ENCODE results near the gene AKT2. TPM values are rescaled to one million over a fixed set of nuclear protein-coding genes. Genes with fewer than 3 reads are reported as not detected.

The AKT2 gene
- total RNA-seq, 2 donors from 2014 or later: 131 to 180 TPM

DNA sequence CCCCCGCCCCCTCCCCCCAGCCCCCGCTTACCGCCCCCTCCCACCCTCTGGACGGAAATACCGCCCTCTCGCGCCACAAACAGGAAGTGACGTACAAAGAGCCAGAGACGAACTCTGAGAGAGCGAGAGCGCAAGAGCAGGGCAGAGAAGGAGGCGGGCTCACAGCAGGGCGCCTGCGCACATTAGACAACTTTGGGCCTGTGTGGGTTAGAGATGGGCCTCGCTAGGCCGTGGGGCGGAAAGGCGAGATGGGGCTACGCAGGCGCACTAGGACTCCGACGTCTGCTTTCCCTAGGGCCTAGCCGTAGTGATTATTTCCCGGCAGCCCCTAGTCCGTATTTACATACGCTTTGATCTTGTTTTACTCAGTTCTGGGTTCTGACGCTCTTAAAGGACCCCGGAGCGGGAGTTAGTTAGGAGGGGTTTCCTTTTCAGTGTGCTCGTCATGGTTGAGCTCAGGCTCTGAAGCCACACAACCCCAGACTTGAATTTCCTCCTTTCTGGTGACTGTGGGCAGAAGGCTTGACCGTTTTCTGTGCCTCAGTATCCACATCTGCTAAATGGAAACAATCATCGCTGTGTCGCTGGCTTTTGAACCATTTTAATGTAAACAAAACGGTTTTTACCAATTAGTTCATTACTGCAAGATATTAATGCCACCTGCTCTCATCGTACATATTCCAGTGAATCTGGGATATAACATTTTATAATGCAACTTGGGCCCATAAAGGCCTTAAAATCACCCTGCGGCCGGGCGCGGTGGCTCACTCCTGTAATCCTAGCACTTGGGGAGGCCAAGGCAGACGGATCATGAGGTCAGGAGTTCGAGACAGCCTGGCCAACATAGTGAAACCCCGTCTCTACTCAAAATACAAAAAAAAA, 449 bp upstream of the AKT2 start:
- DNase-seq (ENCODE audit: low spot score) (peak; percentile 99), ATAC-seq (peak; percentile 96 to 98)
- no peaks in the 10 kb centered on the region for H3K27me3 Mint-ChIP-seq
- peak overlapping the region; percentile 95 to 98 for H3K27ac Mint-ChIP-seq
- H3K4me3 Mint-ChIP-seq: peak overlapping the region; percentile 97
- peaks cover 36 to 42% of the 10 kb centered on the region in 2 donors for H3K4me1 Mint-ChIP-seq (ENCODE audit: low read depth in 2 of 2)
- peaks cover 5% of the 10 kb centered on the region for H3K36me3 Mint-ChIP-seq
- H3K9me3 Mint-ChIP-seq: no peaks in the 10 kb centered on the region

- Mint-ChIP-seq H3K27ac (peak overlapping the region; percentile 95 to 97), H3K9me3 (no peaks in the 10 kb centered on the region)
- DNase-seq (ENCODE audit: low spot score): no peak
Observed at GRCh38 chr19:40284251-40284500, 969 bp downstream of the AKT2 start.

DNA sequence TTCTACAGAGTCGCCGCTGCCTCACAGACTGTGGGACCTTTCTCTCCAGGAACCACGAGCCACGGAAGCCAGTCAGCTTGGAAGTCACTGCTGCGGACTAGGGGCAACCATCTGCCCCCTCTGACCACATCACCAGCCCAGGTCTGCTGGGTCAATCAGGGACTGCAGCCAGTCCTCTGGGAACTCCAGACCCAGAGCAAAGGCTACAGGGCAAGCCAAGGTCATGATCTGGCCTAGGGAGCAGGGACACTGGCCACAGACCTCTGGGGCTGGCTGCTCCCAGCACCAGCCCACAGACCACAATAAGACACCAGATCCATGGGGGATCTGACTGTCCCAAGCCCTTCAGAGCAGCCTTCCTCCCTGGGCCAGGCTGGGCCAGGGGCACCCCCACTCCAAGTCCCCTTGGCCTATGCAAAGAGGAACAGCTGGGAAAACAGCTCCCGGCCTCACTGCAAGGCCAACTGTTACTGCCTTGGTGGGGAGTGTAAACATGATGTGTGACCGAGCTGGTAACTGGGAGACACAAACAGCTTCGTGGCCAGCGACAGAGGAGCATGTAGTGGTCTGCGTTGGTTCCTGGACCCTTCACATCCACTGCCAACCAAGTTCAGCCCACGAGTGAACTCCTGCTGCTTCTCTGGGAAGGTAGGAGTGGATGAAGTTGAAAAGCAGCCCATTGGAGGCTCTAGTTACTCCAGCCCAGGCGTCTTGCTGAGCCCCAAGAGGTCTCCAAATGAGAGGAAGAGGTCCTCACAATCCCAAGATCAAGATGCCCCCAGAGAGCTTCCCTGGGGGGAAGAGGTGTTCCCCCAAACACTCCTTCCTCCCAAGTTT, 1.5 kb downstream of the AKT2 start:
- DNase-seq (ENCODE audit: low spot score): no peak
- ATAC-seq: no peak
- Mint-ChIP-seq H3K4me3 (peak overlapping the region; percentile 97), H3K27ac (peak overlapping the region; percentile 95 to 97), H3K4me1 (ENCODE audit: low read depth in 2 of 2) (peaks cover 46 to 52% of the 10 kb centered on the region in 2 donors), H3K36me3 (peaks cover 5% of the 10 kb centered on the region), H3K27me3 (no peaks in the 10 kb centered on the region), H3K9me3 (no peaks in the 10 kb centered on the region)

More at GRCh38 chr19:40284251-40284500, 969 bp downstream of the AKT2 start:
- no peak for ATAC-seq
- Mint-ChIP-seq H3K4me1 (ENCODE audit: low read depth in 2 of 2) (peaks cover 46 to 52% of the 10 kb centered on the region in 2 donors), H3K36me3 (peaks cover 5% of the 10 kb centered on the region), H3K4me3 (peak overlapping the region; percentile 97), H3K27me3 (no peaks in the 10 kb centered on the region)

DNA sequence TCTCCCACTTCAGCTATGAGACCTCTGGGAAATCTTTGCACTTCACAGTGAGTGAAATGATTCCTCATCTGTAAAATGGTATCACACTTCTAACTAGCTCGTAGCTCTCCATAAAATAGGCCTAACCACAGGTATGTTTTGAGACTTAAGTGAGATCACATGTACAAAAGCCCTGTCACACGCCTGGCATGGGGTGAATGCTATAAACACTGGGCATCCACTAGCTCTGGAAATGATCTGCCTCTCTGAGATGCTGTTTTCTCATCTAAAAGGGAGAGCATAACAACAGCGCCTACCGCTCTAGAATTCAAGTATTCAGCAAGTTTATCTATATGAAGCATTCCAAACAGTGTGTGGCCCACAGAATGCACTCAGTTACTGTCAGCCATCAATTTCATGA, 2.2 kb downstream of the AKT2 start:
- Mint-ChIP-seq H3K4me1 (ENCODE audit: low read depth in 2 of 2) (peaks cover 49 to 55% of the 10 kb centered on the region in 2 donors), H3K27me3 (no peaks in the 10 kb centered on the region), H3K36me3 (peaks cover 5% of the 10 kb centered on the region), H3K9me3 (no peaks in the 10 kb centered on the region), H3K27ac (peak overlapping the region; percentile 95 to 97), H3K4me3 (peak overlapping the region; percentile 97)
- DNase-seq (ENCODE audit: low spot score) (no peak), ATAC-seq (no peak)

DNA sequence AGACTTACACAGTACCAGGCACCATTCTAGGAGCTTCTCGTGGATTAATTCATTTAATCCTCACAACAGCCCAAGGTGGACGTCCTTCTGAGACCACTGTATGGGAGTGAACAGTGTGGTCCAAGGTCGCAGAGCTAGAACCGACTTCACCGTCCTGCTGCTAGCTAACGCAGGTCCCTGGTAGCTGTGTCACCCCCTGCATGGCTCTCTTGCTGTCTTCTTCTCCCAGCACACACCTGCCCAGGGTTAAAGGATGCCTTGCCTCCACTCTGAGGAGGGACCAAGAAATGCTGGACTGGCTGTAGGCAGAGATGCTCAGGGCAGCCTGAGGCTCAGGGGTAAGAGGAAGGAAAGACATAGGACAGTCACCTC, 3.0 kb downstream of the AKT2 start:
- peaks cover 57 to 62% of the 10 kb centered on the region in 2 donors for H3K4me1 Mint-ChIP-seq (ENCODE audit: low read depth in 2 of 2)
- no peak overlapping the region for H3K4me3 Mint-ChIP-seq
- DNase-seq (ENCODE audit: low spot score) (no peak), ATAC-seq (no peak)
- H3K9me3 Mint-ChIP-seq: no peaks in the 10 kb centered on the region
- peaks cover 5% of the 10 kb centered on the region for H3K36me3 Mint-ChIP-seq
- no peaks in the 10 kb centered on the region for H3K27me3 Mint-ChIP-seq
- peak overlapping the region; percentile 95 to 97 for H3K27ac Mint-ChIP-seq

DNA sequence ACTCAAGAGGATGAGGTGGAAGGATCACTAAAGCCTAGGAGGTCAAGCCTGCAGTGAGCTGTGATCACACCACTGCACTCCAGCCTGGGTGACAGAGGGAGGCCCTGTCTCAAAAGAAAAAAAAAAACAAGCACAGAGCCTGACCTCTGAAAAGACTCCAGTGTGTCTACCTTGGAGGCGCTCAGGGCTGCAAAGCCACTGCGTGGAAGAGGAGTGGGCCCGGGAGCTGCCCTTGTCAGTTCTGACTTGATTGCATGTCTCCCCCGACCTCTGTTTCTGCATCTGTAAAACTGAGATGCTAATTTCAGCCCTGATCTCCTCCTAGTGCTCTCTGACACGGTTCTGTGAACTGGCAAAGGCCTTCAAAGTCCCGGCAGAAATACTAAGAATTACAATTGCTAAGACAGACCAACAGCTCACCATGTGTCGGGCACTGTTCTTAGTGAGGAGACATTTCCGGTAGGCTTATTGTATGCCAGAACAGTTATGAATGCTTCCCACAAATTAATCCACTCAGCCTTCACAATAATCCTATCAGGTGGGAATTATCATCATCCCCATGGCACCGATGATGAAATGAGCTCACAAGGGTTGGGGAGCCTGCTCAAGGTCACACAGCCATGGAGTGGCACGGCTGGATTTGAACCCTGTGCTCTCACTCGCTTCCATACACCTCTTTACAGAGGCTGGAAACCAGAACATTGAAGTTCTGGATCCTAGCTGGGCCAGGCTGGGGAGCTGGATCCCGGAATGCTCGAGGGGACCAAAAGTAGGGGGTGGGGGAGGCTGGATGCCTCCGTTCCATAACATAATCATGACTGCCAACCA, 3.5 kb downstream of the AKT2 start:
- no peaks in the 10 kb centered on the region for H3K9me3 Mint-ChIP-seq
- no peaks in the 10 kb centered on the region for H3K27me3 Mint-ChIP-seq
- no peak for ATAC-seq
- H3K4me1 Mint-ChIP-seq (ENCODE audit: low read depth in 2 of 2): peaks cover 54 to 60% of the 10 kb centered on the region in 2 donors
- H3K4me3 Mint-ChIP-seq: no peak overlapping the region
- no peak for DNase-seq (ENCODE audit: low spot score)
- peak overlapping the region in 1 of 2 donors; percentile 56 for H3K27ac Mint-ChIP-seq
- H3K36me3 Mint-ChIP-seq: peaks cover 5% of the 10 kb centered on the region

DNA sequence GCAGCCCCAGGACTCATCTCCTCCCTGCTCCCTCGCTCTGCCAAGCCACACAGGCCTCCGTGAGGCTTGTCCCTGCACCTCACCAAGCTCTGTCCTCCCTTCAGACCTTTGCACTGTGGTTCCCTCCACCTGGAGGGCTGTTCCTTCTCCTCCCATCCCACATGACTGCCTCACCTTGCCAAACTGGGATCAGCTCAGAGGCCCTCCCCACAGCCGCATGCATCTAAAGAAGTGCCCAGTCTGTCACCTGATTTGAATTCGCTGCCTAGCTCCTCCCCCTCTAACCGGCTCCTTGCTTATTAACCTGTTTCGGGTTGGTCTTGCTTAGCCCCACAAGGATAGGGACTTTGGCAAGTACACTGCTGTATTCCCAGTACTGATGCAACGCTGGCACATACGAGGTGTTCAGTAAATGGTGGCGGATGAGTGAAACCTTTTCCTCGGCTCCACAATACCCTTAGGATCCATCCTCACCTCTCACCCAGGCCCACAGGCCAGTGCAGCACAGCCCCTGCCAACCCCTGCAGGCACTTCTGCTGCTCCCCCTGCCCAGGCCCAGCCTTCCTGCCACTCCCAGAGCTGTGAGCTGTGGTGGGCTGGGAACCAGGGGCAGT, 4.4 kb downstream of the AKT2 start:
- no peaks in the 10 kb centered on the region for H3K27me3 Mint-ChIP-seq
- peaks cover 5% of the 10 kb centered on the region for H3K36me3 Mint-ChIP-seq
- peak overlapping the region; percentile 56 to 80 for H3K27ac Mint-ChIP-seq
- H3K4me3 Mint-ChIP-seq: peak overlapping the region; percentile 66
- H3K9me3 Mint-ChIP-seq: no peaks in the 10 kb centered on the region
- peaks cover 45 to 58% of the 10 kb centered on the region in 2 donors for H3K4me1 Mint-ChIP-seq (ENCODE audit: low read depth in 2 of 2)
- DNase-seq (ENCODE audit: low spot score): no peak
- ATAC-seq: no peak

- peaks cover 43 to 58% of the 10 kb centered on the region in 2 donors for H3K4me1 Mint-ChIP-seq (ENCODE audit: low read depth in 2 of 2)
- ATAC-seq: peak in 1 of 2 donors; percentile 57
- H3K4me3 Mint-ChIP-seq: peak overlapping the region; percentile 66
- no peak for DNase-seq (ENCODE audit: low spot score)
- no peaks in the 10 kb centered on the region for H3K9me3 Mint-ChIP-seq
- peaks cover 5% of the 10 kb centered on the region for H3K36me3 Mint-ChIP-seq
- no peaks in the 10 kb centered on the region for H3K27me3 Mint-ChIP-seq
- peak overlapping the region; percentile 56 to 80 for H3K27ac Mint-ChIP-seq
Observed at GRCh38 chr19:40279761-40280607, 5.2 kb downstream of the AKT2 start.

- no peak overlapping the region for H3K27ac Mint-ChIP-seq
- H3K9me3 Mint-ChIP-seq: no peaks in the 10 kb centered on the region
- H3K4me1 Mint-ChIP-seq (ENCODE audit: low read depth in 2 of 2): peaks cover 44 to 59% of the 10 kb centered on the region in 2 donors
- ATAC-seq: no peak
- H3K4me3 Mint-ChIP-seq: no peak overlapping the region
- H3K27me3 Mint-ChIP-seq: no peaks in the 10 kb centered on the region
- peaks cover under 1% of the 10 kb centered on the region for H3K36me3 Mint-ChIP-seq
- peak; percentile 60 for DNase-seq (ENCODE audit: low spot score)
Observed at GRCh38 chr19:40279120-40279551, 6.0 kb downstream of the AKT2 start.

DNA sequence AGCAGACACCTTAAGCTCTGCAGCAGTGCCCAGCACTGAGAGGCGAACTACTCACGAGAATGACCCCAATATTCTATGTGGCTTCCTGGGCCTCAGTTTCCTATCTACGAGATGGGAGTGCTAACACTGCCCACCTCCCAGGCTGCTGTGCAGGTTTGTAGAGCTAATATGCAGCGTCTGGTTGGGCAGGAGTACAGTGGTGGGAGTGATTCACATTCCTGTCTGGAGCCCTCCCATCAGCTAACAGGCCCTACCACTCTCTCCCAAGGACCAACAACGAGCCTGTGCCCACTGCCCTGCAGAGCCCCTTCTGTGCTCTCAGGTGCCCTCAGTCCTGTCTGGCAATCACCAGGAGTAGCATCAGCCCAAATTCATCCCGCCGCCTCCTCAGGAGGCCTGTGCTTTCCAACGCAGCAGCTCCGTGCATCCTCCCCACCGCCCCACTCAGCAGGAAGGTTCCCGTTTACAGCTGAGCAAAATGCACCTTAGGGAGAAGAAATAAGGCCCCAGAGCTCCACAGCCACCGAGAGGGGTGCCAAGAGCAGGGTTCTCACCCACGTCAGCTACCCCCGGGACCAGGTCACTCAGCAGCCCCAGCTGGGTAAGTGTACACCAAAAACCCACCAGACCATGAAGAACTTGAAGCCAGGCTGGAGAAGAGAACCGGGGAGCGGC, 6.6 kb downstream of the AKT2 start:
- Mint-ChIP-seq H3K4me1 (ENCODE audit: low read depth in 2 of 2) (peaks cover 45 to 59% of the 10 kb centered on the region in 2 donors), H3K27ac (peak overlapping the region; percentile 35 to 64), H3K9me3 (no peaks in the 10 kb centered on the region), H3K27me3 (no peaks in the 10 kb centered on the region), H3K36me3 (no peaks in the 10 kb centered on the region), H3K4me3 (no peak overlapping the region)
- no peak for DNase-seq (ENCODE audit: low spot score)
- no peak for ATAC-seq

- H3K4me1 Mint-ChIP-seq (ENCODE audit: low read depth in 2 of 2): peaks cover 39 to 50% of the 10 kb centered on the region in 2 donors
- no peak overlapping the region for H3K4me3 Mint-ChIP-seq
Observed at GRCh38 chr19:40277356-40278059, 7.6 kb downstream of the AKT2 start.

More at GRCh38 chr19:40277356-40278059, 7.6 kb downstream of the AKT2 start:
- no peak for ATAC-seq
- H3K27me3 Mint-ChIP-seq: no peaks in the 10 kb centered on the region
- no peaks in the 10 kb centered on the region for H3K36me3 Mint-ChIP-seq
- H3K27ac Mint-ChIP-seq: peak overlapping the region; percentile 35 to 64
- DNase-seq (ENCODE audit: low spot score): no peak
- no peaks in the 10 kb centered on the region for H3K9me3 Mint-ChIP-seq

Data from natural killer cell treated with Interleukin-12 subunit alpha and Interleukin-12 subunit beta and Interleukin-15 and Interleukin-18, amount 100 ng/mL, for 72 hours (primary cell).